Right atrium auricular region (tissue), 2 donors: ENCODE measurements around the gene ADAM30. TPM values are rescaled to one million over a fixed set of nuclear protein-coding genes. Genes with fewer than 3 reads are reported as not detected.

Source experiments
- DNase-seq: peaks from one replicate; pipeline ENCODE4 v3.0.0-alpha.2; 2019; ENCODE audit warnings: low spot score
- H3K27ac ChIP-seq, 2 donors: fragments of 200-600 bp; sonication (generic); 1 replicate in 1 of 2; 2 replicates in 1 of 2; pipeline ENCODE4 v1.5.1; 2016 to 2019
- H3K27me3 ChIP-seq, 2 donors: fragments of 200-600 bp; sonication (generic); one replicate each; pipeline versions ENCODE4 v1.5.1 to v1.6.0; 2017 to 2019
- H3K36me3 ChIP-seq: fragments of 200-600 bp; sonication (generic); one replicate; pipeline ENCODE4 v1.5.1; 2016
- H3K4me1 ChIP-seq, 2 donors: fragments of 200-600 bp; sonication (generic); one replicate each; pipeline versions ENCODE4 v1.5.1 to v1.6.0; 2017 to 2019
- H3K4me3 ChIP-seq, 2 donors: fragments of 200-600 bp; sonication (generic); 1 replicate in 1 of 2; 2 replicates in 1 of 2; pipeline ENCODE4 v1.5.1; 2017 to 2019; ENCODE audit warnings: mild to moderate bottlenecking in 1 of 2, moderate library complexity in 1 of 2
- H3K9me3 ChIP-seq, 2 donors: fragments of 200-600 bp; sonication (generic); one replicate each; pipeline ENCODE4 v1.5.1; 2019
- CTCF ChIP-seq, 2 donors: fragments of 200-600 bp; sonication (generic); IDR thresholded peaks; one replicate each; pipeline ENCODE4 v1.5.1; 2019; ENCODE audit warnings: antibody characterized with exemption in 2 of 2
- total RNA-seq, 2 donors: library from RNA; depleted of rRNA; stranded (reverse); fragments of >200 nt; gene quantifications; one replicate each; pipeline ENCODE4 v1.1.0, GENCODE V29; 2016

The ADAM30 gene
- total RNA-seq, 2 donors from 2014 or later, result not detected

GRCh38 chr1:119906927-119907652 is 10.8 kb upstream of the ADAM30 start:
- Histone ChIP-seq H3K4me1 (no peaks in the 10 kb centered on the region), H3K27ac (no peak overlapping the region)
- TF ChIP-seq CTCF (IDR thresholded peaks at IDR 0.05), result no peak

GRCh38 chr1:119903443-119903835 is 7.1 kb upstream of the ADAM30 start:
- no peaks in the 10 kb centered on the region for H3K36me3 ChIP-seq
- no peak overlapping the region for H3K27ac ChIP-seq
- H3K27me3 ChIP-seq, result no peaks in the 10 kb centered on the region
- DNase-seq, result no peak
- H3K9me3 ChIP-seq, result peaks cover 0 to 6% of the 10 kb centered on the region in 2 donors
- no peak overlapping the region for H3K4me3 ChIP-seq
- H3K4me1 ChIP-seq, result no peaks in the 10 kb centered on the region
- no peak for TF ChIP-seq CTCF (IDR thresholded peaks at IDR 0.05)

More at GRCh38 chr1:119906927-119907652, 10.8 kb upstream of the ADAM30 start:
- H3K36me3 ChIP-seq, result no peaks in the 10 kb centered on the region
- no peak for DNase-seq
- no peaks in the 10 kb centered on the region for H3K27me3 ChIP-seq
- no peak overlapping the region for H3K4me3 ChIP-seq
- H3K9me3 ChIP-seq, result peaks cover 0 to 6% of the 10 kb centered on the region in 2 donors

- no peak overlapping the region for H3K4me3 ChIP-seq
- no peak overlapping the region for H3K27ac ChIP-seq
- H3K36me3 ChIP-seq, result no peaks in the 10 kb centered on the region
- no peaks in the 10 kb centered on the region for H3K4me1 ChIP-seq
- no peak for DNase-seq
- no peaks in the 10 kb centered on the region for H3K27me3 ChIP-seq
- TF ChIP-seq CTCF (IDR thresholded peaks at IDR 0.05), result no peak
- peaks cover 0 to 6% of the 10 kb centered on the region in 2 donors for H3K9me3 ChIP-seq
These were observed 6.6 kb upstream of the ADAM30 start for GRCh38 chr1:119902775-119903442.

- Histone ChIP-seq H3K4me3 (no peak overlapping the region), H3K4me1 (no peaks in the 10 kb centered on the region), H3K36me3 (no peaks in the 10 kb centered on the region), H3K27me3 (no peaks in the 10 kb centered on the region), H3K27ac (no peak overlapping the region), H3K9me3 (no peaks in the 10 kb centered on the region)
- DNase-seq, result no peak
- TF ChIP-seq CTCF (IDR thresholded peaks at IDR 0.05), result no peak
These were observed 2.8 kb upstream of the ADAM30 start for GRCh38 chr1:119898981-119899720.

GRCh38 chr1:119898530-119898929 is 2.2 kb upstream of the ADAM30 start:
- DNase-seq, result no peak
- no peak overlapping the region for H3K4me3 ChIP-seq

More at GRCh38 chr1:119898530-119898929, 2.2 kb upstream of the ADAM30 start:
- no peak overlapping the region for H3K27ac ChIP-seq
- TF ChIP-seq CTCF (IDR thresholded peaks at IDR 0.05), result no peak
- no peaks in the 10 kb centered on the region for H3K9me3 ChIP-seq
- H3K4me1 ChIP-seq, result no peaks in the 10 kb centered on the region
- H3K36me3 ChIP-seq, result no peaks in the 10 kb centered on the region
- no peaks in the 10 kb centered on the region for H3K27me3 ChIP-seq
